IMR-90 (cell line): Measurements from ENCODE around the gene ZFYVE26.

ENCODE experiments used
- BHLHE40 ChIP-seq: fragments of 150-350 bp; IDR thresholded peaks from 2 replicates; pipeline ENCODE4 v1.6.1; 2016; ENCODE audit warnings: mild to moderate bottlenecking, low read depth, low read length
- CEBPB ChIP-seq: IDR thresholded peaks from 2 replicates; pipeline ENCODE4 v1.6.1; 2012; ENCODE audit warnings: low read depth, low read length, improper control_type of control experiment
- CHD1 ChIP-seq: IDR thresholded peaks from 2 replicates; pipeline ENCODE4 v1.6.1; 2012; ENCODE audit warnings: low read depth, low read length, improper control_type of control experiment
- CTCF ChIP-seq: conservative IDR thresholded peaks from 2 replicates; pipeline ENCODE4 v1.5.1; 2012; ENCODE audit warnings: mild to moderate bottlenecking, low read depth, low read length, improper control_type of control experiment
- ELK1 ChIP-seq: fragments of 150-350 bp; IDR thresholded peaks from 2 replicates; pipeline ENCODE4 v1.6.1; 2016; ENCODE audit warnings: low read depth, mild to moderate bottlenecking, low read length, moderate library complexity, borderline replicate concordance
- MAFK ChIP-seq: IDR thresholded peaks from 2 replicates; pipeline ENCODE4 v1.6.1; 2012; ENCODE audit warnings: low read depth, low read length, improper control_type of control experiment
- MXI1 ChIP-seq: IDR thresholded peaks from 2 replicates; pipeline ENCODE4 v1.6.1; 2012; ENCODE audit warnings: low read depth, mild to moderate bottlenecking, low read length, moderate library complexity, borderline replicate concordance
- POLR2A ChIP-seq: IDR thresholded peaks from 2 replicates; pipeline ENCODE4 v1.6.1; 2012; ENCODE audit warnings: mild to moderate bottlenecking, low read depth, low read length
- RAD21 ChIP-seq: IDR thresholded peaks from 2 replicates; pipeline ENCODE4 v1.6.1; 2012; ENCODE audit warnings: low read length, improper control_type of control experiment
- RFX5 ChIP-seq: IDR thresholded peaks from 2 replicates; pipeline ENCODE4 v1.8.0; 2012; ENCODE audit warnings: low read depth, mild to moderate bottlenecking, low read length, moderate library complexity
- SMC3 ChIP-seq: fragments of 150-350 bp; IDR thresholded peaks from 2 replicates; pipeline ENCODE4 v1.6.1; 2016; ENCODE audit warnings: low read depth, mild to moderate bottlenecking, antibody characterized with exemption, low read length, moderate library complexity
- USF2 ChIP-seq: fragments of 150-350 bp; IDR thresholded peaks from 2 replicates; pipeline ENCODE4 v1.6.1; 2017; ENCODE audit warnings: mild to moderate bottlenecking, antibody characterized with exemption, low read length, low read depth

- no peak for TF ChIP-seq POLR2A
- TF ChIP-seq CTCF: no peak
- TF ChIP-seq RAD21: no peak
- no peak for TF ChIP-seq SMC3
- TF ChIP-seq RFX5: no peak
- no peak for TF ChIP-seq CHD1
- TF ChIP-seq CEBPB: no peak
- no peak for TF ChIP-seq BHLHE40
- TF ChIP-seq USF2: no peak
- no peak for TF ChIP-seq MXI1
- TF ChIP-seq MAFK: no peak
- no peak for TF ChIP-seq ELK1
These were observed 59.2 kb downstream of the ZFYVE26 start for GRCh38 chr14:67757175-67757574.
